GM12878 (cell line): ENCODE data around the gene STK11. TPM values are rescaled to one million over a fixed set of nuclear protein-coding genes. Genes with fewer than 3 reads are reported as not detected.

Experiments
- BACH1 ChIP-seq: fragments of 450-650 bp; IDR thresholded peaks from 2 replicates; pipeline ENCODE4 v1.6.1; 2017; ENCODE audit warnings: mild to moderate bottlenecking, borderline replicate concordance
- CBX3 ChIP-seq: fragments of 200-600 bp; sonication (generic); IDR thresholded peaks from 2 replicates; pipeline ENCODE4 v1.6.1; 2016; ENCODE audit warnings: low read depth, borderline replicate concordance
- EP300 ChIP-seq, 2 experiments: fragments of 150-350 bp in 1 of 2; IDR thresholded peaks; 2 replicates each; pipeline ENCODE4 v1.6.1; 2011 to 2012; ENCODE audit warnings: low read depth in 2 of 2, low read length in 2 of 2, borderline replicate concordance in 1 of 2, improper control_type of control experiment in 1 of 2, inconsistent platforms in 1 of 2; ENCODE audit not compliant: control insufficient read depth in 1 of 2
- EZH2 ChIP-seq: IDR thresholded peaks from 2 replicates; pipeline ENCODE4 v1.6.1; 2012; ENCODE audit warnings: low read depth, mild to moderate bottlenecking, control low read depth, inconsistent platforms, low read length, borderline replicate concordance; ENCODE audit not compliant: control insufficient read depth
- IKZF1 ChIP-seq: fragments of 450-650 bp; conservative IDR thresholded peaks from 2 replicates; pipeline ENCODE4 v1.6.1; 2017; ENCODE audit warnings: antibody characterized with exemption, mild to moderate bottlenecking
- MEF2B ChIP-seq: fragments of 450-650 bp; IDR thresholded peaks from 2 replicates; pipeline ENCODE4 v1.6.1; 2018; ENCODE audit warnings: mild to moderate bottlenecking, moderate library complexity; ENCODE audit not compliant: partially characterized antibody, poor library complexity, severe bottlenecking
- NBN ChIP-seq: fragments of 450-650 bp; IDR thresholded peaks from 2 replicates; pipeline ENCODE4 v1.6.1; 2016
- PAX5 ChIP-seq: IDR thresholded peaks from 2 replicates; pipeline ENCODE4 v1.6.1; 2011; ENCODE audit warnings: low read depth, low read length, borderline replicate concordance
- POU2F2 ChIP-seq: IDR thresholded peaks from 3 replicates; pipeline ENCODE4 v1.6.1; 2011; ENCODE audit warnings: low read depth, mild to moderate bottlenecking, low read length, borderline replicate concordance
- SMARCA5 ChIP-seq: fragments of 450-650 bp; IDR thresholded peaks from 2 replicates; pipeline ENCODE4 v1.6.1; 2017; ENCODE audit warnings: mild to moderate bottlenecking
- SMC3 ChIP-seq: IDR thresholded peaks from 2 replicates; pipeline ENCODE4 v1.6.1; 2011; ENCODE audit warnings: low read length, improper control_type of control experiment, borderline replicate concordance
- SPI1 ChIP-seq: IDR thresholded peaks from 2 replicates; pipeline ENCODE4 v1.6.1; 2011; ENCODE audit warnings: low read depth, mild to moderate bottlenecking, low read length, moderate library complexity, borderline replicate concordance; ENCODE audit not compliant: insufficient read depth
- TBL1XR1 ChIP-seq: IDR thresholded peaks from 2 replicates; pipeline ENCODE4 v1.6.1; 2012; ENCODE audit warnings: low read depth, low read length, improper control_type of control experiment
- WRNIP1 ChIP-seq: IDR thresholded peaks from 2 replicates; pipeline ENCODE4 v1.6.1; 2011; ENCODE audit warnings: low read depth, low read length, improper control_type of control experiment, borderline replicate concordance
- ZNF24 ChIP-seq: fragments of 450-650 bp; IDR thresholded peaks from 2 replicates; pipeline ENCODE4 v1.6.1; 2017; ENCODE audit warnings: antibody characterized with exemption, mild to moderate bottlenecking
- polyA plus RNA-seq, 11 experiments: library from polyadenylated mRNA; depleted of rRNA in 4 of 11; unstranded in 6 of 11; stranded (reverse) in 5 of 11; fragments of >200 nt; fragmentation: Nextera tagmentation in 4 of 11; fragmentation: Illumina TruSeq in 1 of 11; extraction: Ambion mirVana in 4 of 11; extraction: Trizol in 1 of 11; gene quantifications; 1 replicate in 1 of 11; 2 replicates in 10 of 11; pipeline versions ENCODE4 v1.2.1 to v1.2.3, GENCODE V29; 2011 to 2016; ENCODE audit warnings: inconsistent platforms in 2 of 11, missing spikeins in 2 of 11, low read depth in 1 of 11
- total RNA-seq, 4 experiments: library from RNA; depleted of rRNA in 3 of 4; stranded (reverse); fragments of >200 nt in 3 of 4; fragmentation: Illumina TruSeq in 1 of 4; extraction: Trizol in 1 of 4; gene quantifications; 2 replicates each; pipeline versions ENCODE4 v1.2.1 to v1.2.3, GENCODE V29; 2013 to 2021
- TF ChIP-seq, protein P1 (sequence below): IDR thresholded peaks from 2 replicates; pipeline ENCODE4 v1.6.1; 2012; ENCODE audit warnings: low read length, inconsistent platforms
- TF ChIP-seq, protein P2 (sequence below): IDR thresholded peaks from 2 replicates; pipeline ENCODE4 v1.6.1; 2012; ENCODE audit warnings: mild to moderate bottlenecking, low read depth, low read length
- TF ChIP-seq, protein P3 (sequence below): fragments of 150-350 bp; IDR thresholded peaks from 2 replicates; pipeline ENCODE4 v1.6.1; 2014; ENCODE audit warnings: mild to moderate bottlenecking, low read depth, low read length

Gene STK11
- total and polyA plus RNA-seq, 10 of the 15 experiments (the other 5 are each of a cell fraction or from before 2014, with no cell fraction given): 0.33 to 71.0 (median 23.8) TPM

- TF ChIP-seq TBL1XR1: peak; percentile 50; the same call in 1 of the 2 replicates
- 0 out of 2 replicates have a peak, but pooled peaks have one; percentile 41 for TF ChIP-seq BACH1
- TF ChIP-seq EZH2: no peak
- no peak for TF ChIP-seq SMC3
- TF ChIP-seq ZNF24: no peak
- peak; percentile 12 for TF ChIP-seq MEF2B
- TF ChIP-seq EP300 (IDR thresholded peaks at IDR 0.05; ENCODE audit: borderline replicate concordance in 1 of 2, control insufficient read depth in 1 of 2, low read depth in 2 of 2, low read length in 2 of 2): no peak
- no peak for TF ChIP-seq CBX3
- TF ChIP-seq WRNIP1: no peak
- TF ChIP-seq NBN: 0 out of 2 replicates have a peak, but pooled peaks have one; percentile 52
- TF ChIP-seq IKZF1: 0 out of 2 replicates have a peak, but pooled peaks have one; percentile 14
- no peak for TF ChIP-seq PAX5
- TF ChIP-seq POU2F2: peak; percentile 81; the same call in 2 of the 3 replicates
- TF ChIP-seq, protein P1, sequence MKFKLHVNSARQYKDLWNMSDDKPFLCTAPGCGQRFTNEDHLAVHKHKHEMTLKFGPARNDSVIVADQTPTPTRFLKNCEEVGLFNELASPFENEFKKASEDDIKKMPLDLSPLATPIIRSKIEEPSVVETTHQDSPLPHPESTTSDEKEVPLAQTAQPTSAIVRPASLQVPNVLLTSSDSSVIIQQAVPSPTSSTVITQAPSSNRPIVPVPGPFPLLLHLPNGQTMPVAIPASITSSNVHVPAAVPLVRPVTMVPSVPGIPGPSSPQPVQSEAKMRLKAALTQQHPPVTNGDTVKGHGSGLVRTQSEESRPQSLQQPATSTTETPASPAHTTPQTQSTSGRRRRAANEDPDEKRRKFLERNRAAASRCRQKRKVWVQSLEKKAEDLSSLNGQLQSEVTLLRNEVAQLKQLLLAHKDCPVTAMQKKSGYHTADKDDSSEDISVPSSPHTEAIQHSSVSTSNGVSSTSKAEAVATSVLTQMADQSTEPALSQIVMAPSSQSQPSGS: no peak
- TF ChIP-seq SPI1: peak; percentile 36; the same call in 1 of the 2 replicates
- TF ChIP-seq, protein P2, sequence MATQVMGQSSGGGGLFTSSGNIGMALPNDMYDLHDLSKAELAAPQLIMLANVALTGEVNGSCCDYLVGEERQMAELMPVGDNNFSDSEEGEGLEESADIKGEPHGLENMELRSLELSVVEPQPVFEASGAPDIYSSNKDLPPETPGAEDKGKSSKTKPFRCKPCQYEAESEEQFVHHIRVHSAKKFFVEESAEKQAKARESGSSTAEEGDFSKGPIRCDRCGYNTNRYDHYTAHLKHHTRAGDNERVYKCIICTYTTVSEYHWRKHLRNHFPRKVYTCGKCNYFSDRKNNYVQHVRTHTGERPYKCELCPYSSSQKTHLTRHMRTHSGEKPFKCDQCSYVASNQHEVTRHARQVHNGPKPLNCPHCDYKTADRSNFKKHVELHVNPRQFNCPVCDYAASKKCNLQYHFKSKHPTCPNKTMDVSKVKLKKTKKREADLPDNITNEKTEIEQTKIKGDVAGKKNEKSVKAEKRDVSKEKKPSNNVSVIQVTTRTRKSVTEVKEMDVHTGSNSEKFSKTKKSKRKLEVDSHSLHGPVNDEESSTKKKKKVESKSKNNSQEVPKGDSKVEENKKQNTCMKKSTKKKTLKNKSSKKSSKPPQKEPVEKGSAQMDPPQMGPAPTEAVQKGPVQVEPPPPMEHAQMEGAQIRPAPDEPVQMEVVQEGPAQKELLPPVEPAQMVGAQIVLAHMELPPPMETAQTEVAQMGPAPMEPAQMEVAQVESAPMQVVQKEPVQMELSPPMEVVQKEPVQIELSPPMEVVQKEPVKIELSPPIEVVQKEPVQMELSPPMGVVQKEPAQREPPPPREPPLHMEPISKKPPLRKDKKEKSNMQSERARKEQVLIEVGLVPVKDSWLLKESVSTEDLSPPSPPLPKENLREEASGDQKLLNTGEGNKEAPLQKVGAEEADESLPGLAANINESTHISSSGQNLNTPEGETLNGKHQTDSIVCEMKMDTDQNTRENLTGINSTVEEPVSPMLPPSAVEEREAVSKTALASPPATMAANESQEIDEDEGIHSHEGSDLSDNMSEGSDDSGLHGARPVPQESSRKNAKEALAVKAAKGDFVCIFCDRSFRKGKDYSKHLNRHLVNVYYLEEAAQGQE: 0 out of 2 replicates have a peak, but pooled peaks have one; percentile 49
- TF ChIP-seq, protein P3, sequence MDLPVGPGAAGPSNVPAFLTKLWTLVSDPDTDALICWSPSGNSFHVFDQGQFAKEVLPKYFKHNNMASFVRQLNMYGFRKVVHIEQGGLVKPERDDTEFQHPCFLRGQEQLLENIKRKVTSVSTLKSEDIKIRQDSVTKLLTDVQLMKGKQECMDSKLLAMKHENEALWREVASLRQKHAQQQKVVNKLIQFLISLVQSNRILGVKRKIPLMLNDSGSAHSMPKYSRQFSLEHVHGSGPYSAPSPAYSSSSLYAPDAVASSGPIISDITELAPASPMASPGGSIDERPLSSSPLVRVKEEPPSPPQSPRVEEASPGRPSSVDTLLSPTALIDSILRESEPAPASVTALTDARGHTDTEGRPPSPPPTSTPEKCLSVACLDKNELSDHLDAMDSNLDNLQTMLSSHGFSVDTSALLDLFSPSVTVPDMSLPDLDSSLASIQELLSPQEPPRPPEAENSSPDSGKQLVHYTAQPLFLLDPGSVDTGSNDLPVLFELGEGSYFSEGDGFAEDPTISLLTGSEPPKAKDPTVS: 0 out of 2 replicates have a peak, but pooled peaks have one; percentile 27
- 0 out of 2 replicates have a peak, but pooled peaks have one; percentile 77 for TF ChIP-seq SMARCA5
Measured at GRCh38 chr19:1173845-1174809, 31.5 kb upstream of the STK11 start, which contains the start of gene SBNO2 (continued).
